OCI-LY7 (cell line): Measurements from ENCODE around the gene SPTB. TPM values are rescaled to one million over a fixed set of nuclear protein-coding genes. Genes with fewer than 3 reads are reported as not detected.

Experiments
- BruUV-seq: library from RNA; stranded (reverse); fragments of 400-500 nt; replicated peaks from 2 replicates; lab custom pipeline; 2021; lab: Mats Ljungman, UMichigan
- CTCF ChIA-PET: fragments of 300-600 bp; sonication (Branson Sonifier 250); formaldehyde crosslinking; loops from one replicate; lab custom pipeline; 2022; ENCODE audit warnings: antibody characterized with exemption; ENCODE audit not compliant: unreplicated experiment; lab: Charles Lee
- POLR2A ChIA-PET: fragments of 300-600 bp; sonication (Branson Sonifier 250); formaldehyde crosslinking; loops from one replicate; lab custom pipeline; 2022; ENCODE audit warnings: antibody characterized with exemption; lab: Charles Lee
- DNase-seq: peaks from one replicate; pipeline ENCODE4 v3.0.0-alpha.2; 2015; ENCODE audit warnings: low spot score
- H2AFZ ChIP-seq: fragments of 200-600 bp; sonication (generic), shearing (Covaris generic); 2 replicates; pipeline ENCODE4 v1.6.1; 2014; ENCODE audit warnings: mild to moderate bottlenecking, antibody characterized with exemption, low read length, moderate library complexity
- H3K27ac ChIP-seq: fragments of 200-600 bp; sonication (generic); 2 replicates; pipeline ENCODE4 v1.5.1; 2014; ENCODE audit warnings: mixed run types, low read depth, mild to moderate bottlenecking, moderate library complexity, low read length, inconsistent platforms; ENCODE audit not compliant: poor library complexity, severe bottlenecking
- H3K36me3 ChIP-seq: fragments of 200-600 bp; sonication (generic); 2 replicates; pipeline ENCODE4 v1.6.1; 2014; ENCODE audit warnings: mild to moderate bottlenecking, antibody characterized with exemption, low read length, moderate library complexity, mixed read lengths; ENCODE audit not compliant: insufficient read depth
- H3K4me1 ChIP-seq: fragments of 200-600 bp; sonication (generic); 2 replicates; pipeline ENCODE4 v1.5.1; 2014; ENCODE audit warnings: mild to moderate bottlenecking, low read length; ENCODE audit not compliant: insufficient read depth, poor library complexity, severe bottlenecking
- H3K4me2 ChIP-seq: fragments of 200-600 bp; sonication (generic); 2 replicates; pipeline ENCODE4 v1.6.1; 2014; ENCODE audit warnings: mild to moderate bottlenecking, low read length
- H3K4me3 ChIP-seq: fragments of 200-600 bp; sonication (generic); 2 replicates; pipeline ENCODE4 v1.5.1; 2014; ENCODE audit warnings: mild to moderate bottlenecking, low read depth, low read length; ENCODE audit not compliant: poor library complexity, severe bottlenecking
- H3K79me2 ChIP-seq: fragments of 200-600 bp; sonication (generic); 2 replicates; pipeline ENCODE4 v1.6.1; 2016; ENCODE audit warnings: low read depth, mild to moderate bottlenecking, low read length, moderate library complexity, mixed read lengths; ENCODE audit not compliant: insufficient read depth
- H3K9me2 ChIP-seq: fragments of 200-600 bp; sonication (generic); 2 replicates; pipeline ENCODE4 v1.6.1; 2016; ENCODE audit warnings: mild to moderate bottlenecking, low read length, mixed read lengths; ENCODE audit not compliant: insufficient read depth
- H3K9me3 ChIP-seq: fragments of 200-600 bp; sonication (generic); 2 replicates; pipeline ENCODE4 v1.6.1; 2014; ENCODE audit warnings: mild to moderate bottlenecking, mixed run types, low read length, mixed read lengths
- H4K20me1 ChIP-seq: fragments of 200-600 bp; sonication (generic); 2 replicates; pipeline ENCODE4 v1.6.1; 2014; ENCODE audit warnings: mild to moderate bottlenecking, antibody characterized with exemption, low read length, moderate library complexity, mixed read lengths; ENCODE audit not compliant: insufficient read depth
- EZH2phosphoT487 ChIP-seq: fragments of 200-600 bp; sonication (generic); IDR thresholded peaks from 2 replicates; pipeline ENCODE4 v1.6.1; 2018; ENCODE audit warnings: low read depth, borderline replicate concordance, mild to moderate bottlenecking, mixed run types, antibody characterized with exemption, low read length, moderate library complexity, mixed read lengths
- intact Hi-C: fragments of 100-400 bp; cut with micrococcal nuclease; formaldehyde crosslinking; loops from one replicate; pipeline ENCODE4 v1.10.0; 2022; ENCODE audit not compliant: unreplicated experiment
- total RNA-seq, 2 experiments: library from RNA; depleted of rRNA in 1 of 2; stranded (reverse); fragments of >200 nt in 1 of 2; shearing (Covaris generic) in 1 of 2; gene quantifications; 2 replicates each; pipeline ENCODE4 v1.2.3, GENCODE V29; 2014 to 2022
- TF ChIP-seq, protein P1 (sequence below): fragments of 200-600 bp; sonication (generic); conservative IDR thresholded peaks from 2 replicates; pipeline ENCODE4 v1.5.1; 2014; ENCODE audit warnings: mild to moderate bottlenecking, antibody characterized with exemption, low read length, moderate library complexity, mixed read lengths

The SPTB gene
- total RNA-seq, 2 experiments from 2014 or later, result not detected

DNA sequence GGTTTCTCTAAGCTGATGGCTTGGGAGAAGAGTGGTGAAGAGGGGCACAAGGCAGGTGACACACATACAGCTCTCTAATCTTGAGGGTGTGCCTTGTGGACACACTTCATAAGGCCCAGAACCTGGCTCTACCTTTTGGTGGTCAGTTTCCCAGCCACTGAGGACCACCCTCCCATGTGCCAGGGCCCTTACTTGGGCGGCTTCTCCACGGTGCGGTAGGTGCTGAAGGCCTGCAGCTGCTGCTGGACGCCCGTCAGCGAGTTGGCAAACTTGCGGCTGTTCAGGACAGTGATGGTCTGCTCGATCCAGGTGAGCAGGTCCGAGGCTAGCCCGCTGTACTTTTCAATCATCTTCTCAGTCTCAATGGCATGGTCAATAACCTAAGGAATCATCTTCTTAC is 80.2 kb downstream of the SPTB start:
- POLR2A ChIA-PET, result no interaction called here
- Histone ChIP-seq H3K9me3 (no peaks in the 10 kb centered on the region), H3K4me2 (no peak overlapping the region), H4K20me1 (no peaks in the 10 kb centered on the region), H3K79me2 (no peaks in the 10 kb centered on the region), H3K4me1 (no peaks in the 10 kb centered on the region), H3K27ac (no peak overlapping the region), H3K9me2 (no peaks in the 10 kb centered on the region), H3K36me3 (no peaks in the 10 kb centered on the region), H2AFZ (no peak overlapping the region), H3K4me3 (no peak overlapping the region)
- BruUV-seq, result no TSS peak
- TF ChIP-seq, protein P1, sequence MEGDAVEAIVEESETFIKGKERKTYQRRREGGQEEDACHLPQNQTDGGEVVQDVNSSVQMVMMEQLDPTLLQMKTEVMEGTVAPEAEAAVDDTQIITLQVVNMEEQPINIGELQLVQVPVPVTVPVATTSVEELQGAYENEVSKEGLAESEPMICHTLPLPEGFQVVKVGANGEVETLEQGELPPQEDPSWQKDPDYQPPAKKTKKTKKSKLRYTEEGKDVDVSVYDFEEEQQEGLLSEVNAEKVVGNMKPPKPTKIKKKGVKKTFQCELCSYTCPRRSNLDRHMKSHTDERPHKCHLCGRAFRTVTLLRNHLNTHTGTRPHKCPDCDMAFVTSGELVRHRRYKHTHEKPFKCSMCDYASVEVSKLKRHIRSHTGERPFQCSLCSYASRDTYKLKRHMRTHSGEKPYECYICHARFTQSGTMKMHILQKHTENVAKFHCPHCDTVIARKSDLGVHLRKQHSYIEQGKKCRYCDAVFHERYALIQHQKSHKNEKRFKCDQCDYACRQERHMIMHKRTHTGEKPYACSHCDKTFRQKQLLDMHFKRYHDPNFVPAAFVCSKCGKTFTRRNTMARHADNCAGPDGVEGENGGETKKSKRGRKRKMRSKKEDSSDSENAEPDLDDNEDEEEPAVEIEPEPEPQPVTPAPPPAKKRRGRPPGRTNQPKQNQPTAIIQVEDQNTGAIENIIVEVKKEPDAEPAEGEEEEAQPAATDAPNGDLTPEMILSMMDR, result no peak
- no peak for TF ChIP-seq EZH2phosphoT487
- no peak for DNase-seq
- intact Hi-C loops, result no loop called here
- CTCF ChIA-PET, result no interaction called here

DNA sequence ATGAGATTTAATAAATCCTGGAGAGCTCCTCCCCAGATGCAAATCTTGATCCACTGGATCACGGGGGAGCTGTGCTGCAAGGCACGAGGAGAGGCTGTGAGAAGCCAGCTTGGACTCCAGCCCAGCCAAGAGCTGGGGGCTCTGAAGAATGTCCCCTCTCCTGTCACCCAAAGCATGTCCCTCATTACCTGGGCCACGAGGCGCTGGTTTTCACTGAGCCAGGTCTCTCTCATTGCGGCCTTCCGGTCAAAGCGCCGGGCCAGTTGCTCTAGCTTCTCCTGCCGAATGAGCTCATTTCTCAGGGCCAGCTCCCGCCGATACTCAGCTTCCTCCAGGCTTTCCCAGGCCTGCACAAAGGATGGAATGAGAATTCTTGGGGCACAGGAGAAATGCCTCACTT is 83.3 kb downstream of the SPTB start:
- Histone ChIP-seq H3K4me3 (no peak overlapping the region), H3K79me2 (no peaks in the 10 kb centered on the region), H2AFZ (no peak overlapping the region), H4K20me1 (no peaks in the 10 kb centered on the region), H3K4me1 (no peaks in the 10 kb centered on the region), H3K36me3 (no peaks in the 10 kb centered on the region), H3K9me2 (no peaks in the 10 kb centered on the region), H3K9me3 (no peaks in the 10 kb centered on the region), H3K4me2 (no peak overlapping the region), H3K27ac (no peak overlapping the region)
- DNase-seq, result no peak
- BruUV-seq, result no TSS peak
- intact Hi-C loops, result no loop called here
- ChIA-PET CTCF (no interaction called here), POLR2A (no interaction called here)
- TF ChIP-seq, protein P1, result no peak
- no peak for TF ChIP-seq EZH2phosphoT487

DNA sequence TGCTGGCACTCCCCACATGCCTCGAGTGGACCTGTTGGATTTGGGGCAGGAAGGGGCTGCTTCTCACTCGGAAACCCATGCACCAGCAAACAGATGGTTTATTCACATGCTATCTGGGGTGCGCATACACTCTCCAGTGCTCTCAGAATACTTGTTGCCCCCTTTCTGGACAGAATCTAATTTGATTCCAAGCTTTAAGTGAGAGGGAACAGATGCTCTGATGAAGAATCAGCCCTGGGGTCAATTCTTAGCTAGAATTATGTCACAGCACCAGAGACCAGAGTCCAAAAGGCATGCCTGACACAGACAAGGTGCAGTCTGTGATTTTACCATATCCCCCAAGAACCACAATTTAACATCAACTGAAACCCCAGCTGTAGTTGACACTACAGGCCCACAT is 83.8 kb downstream of the SPTB start:
- POLR2A ChIA-PET, result no interaction called here
- Histone ChIP-seq H3K79me2 (no peaks in the 10 kb centered on the region), H4K20me1 (no peaks in the 10 kb centered on the region), H2AFZ (no peak overlapping the region), H3K36me3 (no peaks in the 10 kb centered on the region), H3K4me2 (no peak overlapping the region), H3K4me1 (no peaks in the 10 kb centered on the region), H3K4me3 (no peak overlapping the region), H3K9me2 (no peaks in the 10 kb centered on the region), H3K27ac (no peak overlapping the region), H3K9me3 (no peaks in the 10 kb centered on the region)
- no TSS peak for BruUV-seq
- TF ChIP-seq EZH2phosphoT487, result no peak
- CTCF ChIA-PET, result no interaction called here
- no peak for DNase-seq
- intact Hi-C loops, result no loop called here
